LHCN-M2 (cell line): ENCODE data around the gene ABCB1. TPM values are rescaled to one million over a fixed set of nuclear protein-coding genes. Genes with fewer than 3 reads are reported as not detected.

Source experiments
- DNase-seq: peaks from one replicate; pipeline ENCODE4 v3.0.0-alpha.2; 2012; ENCODE audit warnings: low read depth
- total RNA-seq: library from RNA; depleted of rRNA; stranded (reverse); fragments of >200 nt; gene quantifications from 2 replicates; pipeline ENCODE4 v1.2.3, GENCODE V29; 2014

The ABCB1 gene
- total RNA-seq, 1 experiment from 2014 or later, result 0.29 TPM

DNA sequence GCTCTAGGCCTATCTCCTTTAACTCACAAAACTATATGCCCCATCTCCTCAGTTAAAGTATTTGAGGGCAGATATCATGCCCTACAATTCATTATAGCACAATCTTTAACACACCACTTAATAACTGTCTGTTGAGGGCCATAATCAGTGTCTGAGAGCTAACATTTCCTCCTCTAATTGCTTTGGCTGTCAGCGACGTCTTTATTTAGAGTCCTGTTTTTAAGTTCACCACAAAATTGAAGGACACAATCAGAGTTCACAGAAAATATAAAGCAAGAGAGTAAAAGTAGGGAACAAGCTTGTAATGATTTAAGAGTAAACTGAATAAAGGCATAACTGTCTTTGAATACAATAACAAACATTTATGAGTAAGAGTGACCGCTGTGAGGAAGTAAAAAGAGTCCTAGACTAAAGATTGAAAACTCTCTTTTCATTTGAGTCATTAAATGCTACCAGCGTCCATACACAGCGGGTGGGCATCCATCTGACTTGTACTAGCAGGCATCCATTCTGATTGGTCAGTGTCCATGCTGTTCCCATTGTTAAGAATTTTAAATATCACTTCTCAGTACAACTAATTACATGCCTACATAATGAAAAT, 86.8 kb downstream of the ABCB1 start:
- DNase-seq, result no peak

DNA sequence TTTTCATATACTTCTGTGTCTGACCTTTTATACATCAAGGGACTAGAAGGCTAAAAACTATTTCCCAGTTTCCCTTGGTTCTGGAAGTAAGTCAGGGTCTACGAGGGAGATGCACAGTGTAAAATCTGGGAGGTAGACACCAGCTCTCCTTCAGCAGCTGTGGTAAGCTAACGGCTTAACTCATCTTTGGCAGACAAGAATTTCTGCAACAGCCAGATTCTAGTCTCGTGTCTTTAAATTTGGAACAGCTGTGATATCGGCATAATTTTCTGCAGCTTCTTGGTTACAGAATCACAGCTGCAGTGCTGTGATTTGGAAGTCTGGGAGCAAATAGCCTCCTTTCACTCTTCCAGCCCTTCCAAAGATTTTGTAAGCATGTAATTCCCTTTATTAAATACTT, 87.8 kb downstream of the ABCB1 start:
- peak; percentile 11 for DNase-seq

DNA sequence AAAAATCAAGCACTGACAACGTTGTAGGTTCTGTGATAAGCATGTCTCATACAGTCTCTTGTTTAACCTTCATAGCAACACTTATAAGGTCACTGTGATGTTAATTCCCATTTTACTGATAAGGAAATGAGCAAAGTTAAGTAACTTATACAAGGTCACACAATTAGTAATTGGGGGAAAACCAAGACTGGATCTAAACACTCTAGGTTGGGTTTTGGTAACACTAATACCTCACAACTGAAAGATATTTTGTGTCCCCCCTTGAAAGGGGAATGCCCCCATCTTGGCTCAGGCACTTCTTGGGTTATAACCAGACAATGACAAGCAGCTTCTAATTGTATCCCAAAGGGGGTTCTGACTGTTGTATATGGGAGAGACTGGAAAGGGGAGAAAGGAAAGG, 89.2 kb downstream of the ABCB1 start:
- DNase-seq, result no peak

DNA sequence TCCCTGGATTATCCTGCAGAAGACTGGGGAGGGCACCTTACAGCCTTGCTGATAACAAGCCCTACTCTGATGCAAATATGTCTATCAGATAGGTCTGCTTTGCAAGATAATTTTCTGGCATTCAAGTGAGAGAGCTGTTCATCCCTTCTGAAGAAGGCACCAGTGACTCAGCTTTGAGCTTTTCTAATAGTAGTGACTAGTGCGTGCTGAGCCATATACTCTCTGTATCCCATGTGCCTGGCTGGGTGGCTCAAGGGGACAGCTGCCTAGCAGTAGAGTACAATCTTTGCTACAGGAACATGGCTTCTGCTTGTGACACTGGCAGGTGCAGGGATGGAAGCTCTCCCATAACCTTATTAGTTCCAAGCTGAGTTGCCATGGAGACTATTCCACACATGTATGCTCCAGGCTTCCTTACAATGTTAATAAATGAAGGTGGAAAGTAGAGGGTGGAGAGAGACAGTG, 90.2 kb downstream of the ABCB1 start:
- DNase-seq, result no peak

DNA sequence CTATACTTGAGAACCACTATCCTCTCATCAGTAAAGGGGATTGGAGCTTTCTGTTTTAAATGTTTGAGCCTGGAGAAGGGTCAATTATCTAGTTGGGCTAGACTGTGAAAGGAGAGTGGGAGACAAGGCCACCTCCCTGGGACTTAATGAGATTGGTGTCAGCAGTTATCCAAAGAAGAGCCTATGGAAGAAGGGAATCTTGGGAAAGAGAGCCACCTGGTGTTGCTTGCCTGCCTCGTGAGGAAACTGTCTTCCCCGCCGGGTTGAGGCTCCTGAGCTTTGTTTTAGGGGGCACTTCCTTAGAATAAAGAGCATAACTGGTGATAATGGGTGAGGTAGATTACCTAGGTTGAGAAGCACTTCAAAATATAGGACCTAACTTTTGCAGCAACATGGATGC, 93.2 kb downstream of the ABCB1 start:
- no peak for DNase-seq

GRCh38 chr7:87506246-87507180, 94.2 kb downstream of the ABCB1 start:
- peak; percentile 15 for DNase-seq

GRCh38 chr7:87505557-87506245, 95.0 kb downstream of the ABCB1 start:
- no peak for DNase-seq

- DNase-seq, result no peak
Measured at GRCh38 chr7:87505122-87505521, 95.6 kb downstream of the ABCB1 start.

GRCh38 chr7:87499494-87499893, 101.2 kb downstream of the ABCB1 start:
- DNase-seq, result no peak

DNA sequence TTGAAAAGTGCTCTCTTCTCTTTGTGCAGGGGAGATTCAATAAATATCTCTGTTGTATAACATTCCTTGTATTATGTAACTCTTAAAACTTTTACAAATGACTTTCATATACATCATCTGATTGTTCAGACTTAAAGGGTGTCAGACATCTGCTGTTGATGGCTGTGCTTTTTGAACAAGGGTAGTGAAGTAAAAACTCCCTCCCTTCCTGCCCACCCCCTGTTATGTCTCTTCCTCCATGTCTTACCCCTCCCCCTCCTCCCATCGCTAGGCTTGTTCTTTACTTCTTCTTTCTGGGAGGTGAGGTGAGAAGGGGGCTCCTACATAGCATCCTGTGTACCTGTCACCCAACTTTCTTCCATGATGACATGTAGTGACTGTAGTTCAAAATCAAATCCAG, 101.8 kb downstream of the ABCB1 start:
- DNase-seq, result no peak

DNA sequence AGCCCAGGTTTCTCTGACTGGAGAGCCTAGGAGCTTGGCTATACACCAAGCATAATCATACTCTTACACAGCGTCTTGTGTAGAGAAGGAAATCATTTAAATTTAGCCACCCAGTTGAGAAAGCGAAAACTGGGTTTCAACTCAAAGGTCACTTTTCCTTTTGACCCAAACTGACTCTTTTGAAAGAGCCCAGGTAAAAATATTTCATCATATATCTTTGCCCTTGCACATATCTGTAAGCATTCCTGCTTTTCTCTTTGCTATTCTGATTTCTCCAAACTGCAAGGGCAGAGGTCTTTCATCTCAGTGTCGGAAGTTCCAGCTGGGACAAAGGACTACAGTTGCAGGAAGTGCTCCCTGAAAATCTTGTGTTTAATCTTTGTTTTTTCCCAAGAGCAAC, 103.2 kb downstream of the ABCB1 start:
- no peak for DNase-seq

- DNase-seq, result no peak
Measured at GRCh38 chr7:87495366-87495765, 105.3 kb downstream of the ABCB1 start.

- no peak for DNase-seq
Measured at GRCh38 chr7:87494454-87494853, 106.2 kb downstream of the ABCB1 start.

GRCh38 chr7:87483131-87483530, 117.6 kb downstream of the ABCB1 start:
- DNase-seq, result no peak

GRCh38 chr7:87482115-87482514, 118.6 kb downstream of the ABCB1 start:
- DNase-seq, result no peak

DNA sequence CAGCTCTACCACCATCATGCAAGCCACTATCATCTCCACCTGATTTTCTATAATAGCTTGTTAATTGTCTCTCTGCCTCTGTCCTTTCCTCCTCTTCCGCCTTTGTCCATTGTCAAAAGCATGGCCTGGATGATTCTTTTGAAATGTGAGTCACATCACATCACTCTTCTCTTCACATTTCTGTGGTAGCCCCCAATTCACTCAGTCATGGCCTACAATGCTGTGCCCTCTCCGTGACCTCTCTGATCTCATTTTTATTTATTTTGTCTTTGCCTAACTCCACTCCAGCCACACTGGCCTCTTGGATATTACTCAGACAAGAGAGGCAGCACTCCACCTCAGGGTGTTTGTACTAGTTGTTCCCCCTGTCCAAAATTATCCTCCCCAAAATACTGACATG, 120.3 kb downstream of the ABCB1 start:
- peak; percentile 13 for DNase-seq

DNA sequence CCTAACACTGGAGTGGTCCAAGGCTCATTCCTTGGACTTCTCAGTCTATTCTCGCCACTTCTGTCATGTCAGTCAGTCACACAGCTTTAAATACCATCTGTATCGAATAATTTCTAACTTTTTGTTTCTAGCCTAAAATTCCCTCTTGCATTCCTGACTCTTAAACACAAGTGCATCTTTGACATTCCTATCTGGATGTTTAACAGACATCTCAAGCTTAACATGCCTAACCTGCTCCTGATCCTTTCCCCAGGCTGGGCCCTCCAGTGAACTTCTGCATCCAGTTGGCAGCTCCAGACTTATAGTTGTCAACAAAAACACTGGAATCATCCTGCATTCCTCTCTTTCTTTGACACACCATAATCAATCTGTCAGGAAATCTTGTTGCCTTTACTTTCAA, 120.7 kb downstream of the ABCB1 start:
- no peak for DNase-seq

- no peak for DNase-seq
Measured at GRCh38 chr7:87476179-87476557, 124.5 kb downstream of the ABCB1 start.

GRCh38 chr7:87475359-87476178, 125.1 kb downstream of the ABCB1 start, which contains the start of gene ABCB4:
Gene ABCB4 (minus strand): TSS chr7:87475680. CDS start chr7:87475465, 215 bp downstream.
- DNase-seq, result no peak

GRCh38 chr7:87474533-87475358, 125.9 kb downstream of the ABCB1 start:
- peak; percentile 32 for DNase-seq
